GM21390 (cell line): Measurements from ENCODE around the gene EXO1.
"Not testable (repeated sequence)": the region's sequence is repeated elsewhere in the genome, so short reads cannot be mapped to it uniquely, and the experiment has no call there.

Source experiments
- ATAC-seq: cut with Tn5 transposase; IDR thresholded peaks from one replicate; pipeline ENCODE4 v1.9.1; 2021; ENCODE audit not compliant: unreplicated experiment

EXO1 gene

GRCh38 chr1:241847796-241848685 lies at the start of gene EXO1:
Gene EXO1 (plus strand): TSS chr1:241848204. CDS start chr1:241850426, 2,222 bp downstream.
- peak; percentile 95 for ATAC-seq

DNA sequence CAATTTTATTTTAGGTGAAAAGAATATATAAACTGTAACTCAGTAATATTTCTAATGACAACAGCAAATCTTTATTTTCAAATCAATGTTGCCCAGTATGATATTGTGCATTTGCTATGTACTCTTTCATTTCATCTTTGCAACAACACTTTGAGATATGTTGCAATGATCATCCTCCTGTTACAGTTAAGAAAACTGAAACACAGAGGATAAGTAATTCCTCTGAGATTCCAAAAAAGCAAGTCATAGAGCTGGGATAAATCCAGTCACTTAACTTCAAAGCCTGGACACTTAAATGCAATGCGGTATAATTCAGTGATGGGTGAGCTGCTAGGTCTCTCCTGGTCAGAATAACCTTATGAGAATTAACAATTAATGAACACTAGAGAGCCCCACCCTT lies 48.6 kb upstream of the EXO1 start:
- no peak for ATAC-seq

- no peak for ATAC-seq
Measured at GRCh38 chr1:241800640-241801039, 47.4 kb upstream of the EXO1 start.

DNA sequence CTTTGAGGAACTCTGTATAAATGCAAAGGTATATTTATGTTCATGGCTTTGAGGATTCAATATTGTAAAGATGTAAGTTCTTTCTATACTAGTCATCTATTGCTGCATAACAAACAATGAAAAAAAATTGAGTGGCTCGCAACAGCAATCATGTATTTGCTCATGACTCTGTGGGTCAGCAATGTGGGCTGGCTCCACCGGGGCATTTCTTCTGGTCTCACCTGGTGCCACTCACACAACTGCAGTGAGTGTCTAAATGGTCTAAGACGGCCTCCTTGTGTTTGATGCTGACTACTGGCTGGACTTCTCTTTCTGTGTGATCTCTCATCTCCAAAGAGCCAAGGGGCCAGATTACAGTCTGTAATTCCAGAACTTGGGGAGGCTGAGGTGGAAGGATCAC lies 45.1 kb upstream of the EXO1 start:
- ATAC-seq, result no peak

DNA sequence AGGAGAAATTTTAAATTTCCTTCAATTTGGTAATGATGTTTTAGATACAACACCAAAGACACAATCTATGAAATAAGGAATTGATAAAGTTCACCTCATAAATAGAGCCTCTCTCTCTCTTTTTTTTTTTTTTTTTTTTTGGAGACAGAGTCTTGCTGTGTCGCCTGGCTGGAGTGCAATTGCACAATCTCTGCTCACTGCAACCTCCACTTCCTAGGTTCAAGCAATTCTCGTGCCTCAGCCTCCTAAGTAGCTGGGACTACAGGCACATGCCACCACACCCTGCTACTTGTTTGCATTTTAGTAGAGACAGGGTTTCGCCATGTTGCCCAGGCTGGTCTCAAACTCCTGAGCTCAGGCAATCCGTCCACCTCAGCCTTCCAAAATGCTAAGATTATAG lies 43.3 kb upstream of the EXO1 start:
- ATAC-seq, result not testable (repeated sequence)

DNA sequence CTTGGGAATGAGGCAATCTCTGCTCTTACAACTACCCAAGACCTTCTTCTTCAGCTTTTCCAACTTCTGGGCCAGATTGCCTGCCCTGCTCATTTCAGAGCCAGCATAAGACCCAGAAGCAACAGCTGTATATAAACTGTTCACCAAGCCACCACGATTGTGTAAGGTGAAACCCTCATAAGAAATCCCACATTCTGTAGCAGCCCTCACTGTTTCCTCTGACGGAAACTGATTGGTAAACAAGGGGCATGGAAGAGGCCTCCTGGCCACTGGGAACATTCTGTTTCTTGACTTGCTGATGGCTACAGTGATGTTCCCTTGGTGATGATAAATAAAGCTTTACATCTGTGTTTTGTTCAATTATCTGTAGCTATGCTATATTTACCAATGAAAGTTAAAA lies 39.7 kb upstream of the EXO1 start:
- ATAC-seq, result no peak

DNA sequence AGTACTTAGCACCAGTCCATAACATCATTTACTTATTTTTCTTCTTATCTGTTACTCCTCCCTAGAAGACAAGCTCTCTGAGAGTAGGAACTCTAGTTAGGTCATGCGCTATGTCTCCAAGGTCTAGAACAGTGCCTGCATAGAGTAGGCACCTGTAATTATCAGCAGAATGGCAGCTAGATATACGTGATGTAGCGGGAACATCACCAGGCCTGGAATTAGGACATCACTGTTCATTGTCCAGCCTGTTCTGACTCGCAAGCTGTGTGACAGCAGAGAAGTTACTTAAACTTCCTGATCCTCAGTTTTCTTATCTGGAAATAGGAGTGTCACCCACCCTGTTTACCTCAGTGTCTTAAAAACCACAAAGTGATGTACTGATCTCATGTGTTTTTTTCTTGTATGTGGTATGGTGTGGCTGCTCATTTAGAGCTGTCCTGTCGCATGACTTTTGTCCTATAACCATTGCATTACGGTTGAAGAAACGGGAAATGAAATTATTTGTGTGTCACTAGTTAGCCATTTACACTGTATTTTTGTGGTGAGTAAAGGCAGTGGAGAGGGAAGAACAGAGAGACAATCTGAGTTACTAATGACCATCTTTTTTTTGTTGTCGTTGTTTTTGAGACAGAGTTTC lies 37.1 kb upstream of the EXO1 start:
- no peak for ATAC-seq

DNA sequence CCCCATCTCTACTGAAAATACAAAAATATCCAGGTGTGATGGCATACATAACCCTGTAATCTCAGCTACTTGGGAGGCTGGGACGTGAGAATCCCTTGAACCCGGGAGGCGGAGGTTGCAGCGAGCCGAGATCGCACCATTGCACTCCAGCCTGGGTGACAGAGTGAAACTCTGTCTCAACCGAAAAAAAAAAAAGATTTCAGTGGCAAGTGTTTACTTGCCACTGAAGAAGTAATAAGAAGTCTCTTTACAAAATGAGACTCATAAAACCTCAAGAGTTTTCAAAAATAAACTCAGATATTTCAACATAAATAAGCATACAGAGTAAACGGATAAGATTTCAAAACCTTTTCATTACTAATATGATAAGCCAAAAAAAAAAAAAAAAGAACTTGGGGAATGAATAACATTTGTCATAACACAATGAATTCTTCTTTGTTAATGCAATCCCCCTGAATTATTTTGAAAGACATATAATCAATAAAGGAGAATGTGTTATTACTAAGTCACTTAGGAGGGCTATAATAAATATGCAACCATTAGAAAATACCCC lies 34.2 kb upstream of the EXO1 start:
- no peak for ATAC-seq

DNA sequence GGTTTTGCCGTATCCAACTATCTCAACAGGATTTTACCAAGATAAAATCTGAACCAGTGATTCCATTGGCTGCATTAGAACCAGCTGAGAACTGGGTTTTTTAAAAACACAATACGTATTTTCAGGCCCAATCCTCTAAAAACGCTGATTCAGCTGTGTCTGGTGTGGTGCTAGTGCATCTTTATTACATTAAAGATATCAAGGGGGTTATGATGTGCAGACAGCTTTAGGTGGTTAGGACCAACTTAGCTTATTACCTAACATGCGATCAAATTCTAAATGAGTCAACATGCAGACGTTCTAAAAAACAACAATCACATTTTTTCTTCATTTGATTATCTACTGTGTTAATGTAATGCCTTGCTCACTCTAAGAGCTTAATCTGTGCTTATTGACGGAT lies 32.0 kb upstream of the EXO1 start:
- ATAC-seq, result no peak

DNA sequence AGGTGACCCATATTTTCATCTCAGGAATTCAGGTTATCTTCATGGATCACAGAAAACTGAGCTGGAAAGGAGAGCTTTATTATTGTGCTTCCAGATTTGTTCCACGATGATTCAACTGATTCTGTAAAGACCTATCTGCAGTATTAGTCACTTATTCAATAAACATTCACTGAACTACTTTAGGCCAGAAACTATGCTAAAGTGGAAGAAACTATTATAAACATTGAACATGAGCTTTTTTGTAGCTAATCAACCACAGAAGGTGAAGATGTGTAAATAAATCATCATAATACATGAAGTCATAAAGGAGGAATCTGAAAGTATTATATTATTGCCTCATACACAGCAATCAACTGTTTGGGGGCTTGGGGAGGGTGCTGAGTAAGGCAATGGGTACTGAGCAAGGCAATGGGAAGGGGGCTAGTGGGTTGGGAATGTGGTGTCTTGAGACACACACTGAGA lies 30.6 kb upstream of the EXO1 start:
- no peak for ATAC-seq

DNA sequence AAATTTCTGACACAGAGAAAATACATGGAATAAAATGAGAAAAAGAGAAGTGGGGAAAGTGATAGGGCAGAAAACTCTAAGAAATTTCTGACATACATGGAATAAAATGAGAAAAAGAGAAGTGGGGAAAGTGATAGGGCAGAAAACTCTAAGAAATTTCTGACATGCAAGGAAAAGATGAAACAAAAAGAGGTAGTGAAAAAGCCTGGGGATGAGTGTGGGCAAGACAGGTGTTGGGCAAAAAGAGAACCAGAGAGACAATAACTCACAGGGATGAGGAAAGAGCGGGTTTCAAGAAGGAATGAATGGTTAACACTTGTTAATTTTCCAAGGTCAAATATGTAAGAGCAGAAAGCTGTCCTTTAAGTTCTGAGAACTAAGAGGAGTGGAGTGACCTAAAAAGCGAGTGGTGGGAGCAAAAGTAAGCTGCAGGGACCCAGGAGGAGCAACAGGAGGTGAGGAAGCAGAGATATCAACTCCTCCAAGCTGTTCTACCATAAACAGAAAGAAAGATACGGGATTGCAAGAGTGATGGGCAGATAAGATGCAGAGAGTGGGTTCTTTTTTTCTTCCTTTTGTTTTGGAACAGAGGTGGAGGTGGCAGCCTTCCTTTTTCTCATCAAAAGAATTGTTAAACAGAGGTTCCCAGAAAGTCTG lies 29.9 kb upstream of the EXO1 start:
- no peak for ATAC-seq

GRCh38 chr1:241819340-241819866 lies 28.6 kb upstream of the EXO1 start:
- no peak for ATAC-seq

- no peak for ATAC-seq
Measured at GRCh38 chr1:241821363-241821762, 26.6 kb upstream of the EXO1 start.

DNA sequence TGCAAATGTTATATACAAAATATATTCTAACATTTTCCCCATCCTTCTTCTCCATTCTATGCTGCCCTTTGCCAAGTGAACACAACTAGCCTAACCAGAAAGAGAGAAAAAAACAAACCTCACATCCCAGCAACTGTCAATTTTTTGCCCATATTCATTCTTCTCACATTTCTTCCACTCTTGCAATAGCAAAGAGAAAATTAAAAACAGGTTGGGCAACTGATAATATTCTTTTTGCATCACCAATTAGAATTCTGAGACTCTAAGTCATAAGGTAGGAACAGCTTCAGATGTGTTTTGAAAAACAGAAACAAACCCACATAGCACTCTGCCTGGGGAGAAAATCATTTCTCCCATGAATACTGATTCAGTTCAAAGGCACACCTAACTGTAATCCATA lies 25.2 kb upstream of the EXO1 start:
- no peak for ATAC-seq

DNA sequence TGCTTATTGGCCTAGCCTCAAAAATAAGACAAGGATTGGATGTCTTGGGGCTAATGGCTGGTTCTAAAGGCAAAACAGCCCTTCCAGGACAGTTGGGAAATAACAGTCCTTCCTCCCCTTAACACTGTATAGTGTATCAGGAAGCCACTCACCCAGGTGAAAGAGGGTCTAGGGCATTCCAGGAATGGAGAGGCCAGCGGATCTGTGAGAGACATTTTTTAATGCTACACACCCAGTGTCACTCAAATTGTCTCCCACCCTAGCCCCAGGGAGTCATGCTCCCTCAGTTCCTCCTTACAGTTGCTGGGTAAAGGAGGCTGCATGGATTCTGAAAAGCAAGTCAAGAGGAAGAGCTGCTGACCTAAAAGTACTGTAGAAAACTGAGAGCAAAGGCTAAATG lies 24.1 kb upstream of the EXO1 start:
- no peak for ATAC-seq

- no peak for ATAC-seq
Measured at GRCh38 chr1:241825581-241825980, 22.4 kb upstream of the EXO1 start.

GRCh38 chr1:241826613-241827012 lies 21.4 kb upstream of the EXO1 start:
- ATAC-seq, result not testable (repeated sequence)

DNA sequence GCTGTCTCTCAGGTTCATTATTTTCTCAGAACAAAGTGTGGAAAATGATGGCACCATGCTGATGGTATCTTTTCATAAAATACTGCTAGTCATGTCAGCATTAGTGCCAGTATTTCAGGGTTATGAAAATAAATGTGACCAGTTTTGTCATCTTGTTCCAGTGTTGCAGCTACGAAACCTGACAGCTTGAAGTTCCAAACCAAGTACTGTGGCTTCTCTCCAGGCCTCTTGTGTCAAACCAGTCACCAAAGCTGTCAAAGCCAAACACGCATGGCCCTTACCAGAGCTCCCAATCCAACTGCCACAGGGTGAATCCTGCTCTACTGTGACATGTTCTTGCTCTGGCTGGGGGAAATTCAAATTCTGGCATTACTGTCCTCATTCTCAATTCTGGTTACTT lies 20.7 kb upstream of the EXO1 start:
- ATAC-seq, result no peak

GRCh38 chr1:241828463-241829021 lies 19.5 kb upstream of the EXO1 start:
- no peak for ATAC-seq

DNA sequence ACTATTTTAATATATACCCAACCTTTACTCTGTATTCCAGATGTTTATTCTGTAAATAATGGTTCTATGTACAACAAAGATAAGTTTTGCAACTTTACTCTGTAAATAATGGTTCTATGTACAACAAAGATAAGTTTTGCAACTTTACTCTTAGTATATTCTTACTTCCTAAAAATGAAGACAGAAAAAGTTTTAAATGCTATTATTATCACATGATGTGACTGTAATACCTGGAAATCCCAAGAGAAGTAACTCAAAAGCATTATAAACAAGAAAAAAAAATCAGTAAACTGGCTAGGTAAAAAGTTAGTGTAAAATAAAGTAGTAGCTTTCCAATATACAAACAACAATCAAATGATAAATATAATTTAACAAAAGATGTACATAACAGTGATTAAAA lies 18.5 kb upstream of the EXO1 start:
- ATAC-seq, result no peak
